RPMI8226 (cell line): Measurements from ENCODE around the gene SLC44A2.

Source experiments
- DNase-seq: peaks from one replicate; pipeline ENCODE4 v3.0.0-alpha.2; 2015

The SLC44A2 gene

GRCh38 chr19:10683582-10683981 is 58.2 kb downstream of the SLC44A2 start:
- no peak for DNase-seq

- DNase-seq: no peak
Observed at GRCh38 chr19:10685210-10685609, 59.9 kb downstream of the SLC44A2 start.

DNA sequence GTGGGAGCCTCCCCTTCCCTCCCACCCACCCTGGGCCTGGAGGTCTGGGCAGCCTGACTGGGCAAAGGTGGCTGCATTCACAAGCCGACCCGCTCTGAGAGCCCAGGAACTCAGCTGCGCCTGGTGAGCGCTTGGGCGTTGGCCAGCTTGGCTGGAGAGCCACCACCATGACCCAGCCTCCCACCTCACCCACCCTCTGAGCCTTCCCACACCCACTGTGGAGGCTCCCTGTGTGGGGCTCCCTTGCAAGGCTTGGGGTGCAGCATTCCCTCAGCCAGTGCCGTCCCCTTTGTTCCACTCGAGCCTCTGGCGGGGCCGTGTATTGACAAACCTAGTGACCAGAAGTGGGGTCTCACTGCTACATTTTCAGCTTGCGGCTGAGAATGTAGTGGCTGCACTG is 60.8 kb downstream of the SLC44A2 start:
- DNase-seq: no peak

DNA sequence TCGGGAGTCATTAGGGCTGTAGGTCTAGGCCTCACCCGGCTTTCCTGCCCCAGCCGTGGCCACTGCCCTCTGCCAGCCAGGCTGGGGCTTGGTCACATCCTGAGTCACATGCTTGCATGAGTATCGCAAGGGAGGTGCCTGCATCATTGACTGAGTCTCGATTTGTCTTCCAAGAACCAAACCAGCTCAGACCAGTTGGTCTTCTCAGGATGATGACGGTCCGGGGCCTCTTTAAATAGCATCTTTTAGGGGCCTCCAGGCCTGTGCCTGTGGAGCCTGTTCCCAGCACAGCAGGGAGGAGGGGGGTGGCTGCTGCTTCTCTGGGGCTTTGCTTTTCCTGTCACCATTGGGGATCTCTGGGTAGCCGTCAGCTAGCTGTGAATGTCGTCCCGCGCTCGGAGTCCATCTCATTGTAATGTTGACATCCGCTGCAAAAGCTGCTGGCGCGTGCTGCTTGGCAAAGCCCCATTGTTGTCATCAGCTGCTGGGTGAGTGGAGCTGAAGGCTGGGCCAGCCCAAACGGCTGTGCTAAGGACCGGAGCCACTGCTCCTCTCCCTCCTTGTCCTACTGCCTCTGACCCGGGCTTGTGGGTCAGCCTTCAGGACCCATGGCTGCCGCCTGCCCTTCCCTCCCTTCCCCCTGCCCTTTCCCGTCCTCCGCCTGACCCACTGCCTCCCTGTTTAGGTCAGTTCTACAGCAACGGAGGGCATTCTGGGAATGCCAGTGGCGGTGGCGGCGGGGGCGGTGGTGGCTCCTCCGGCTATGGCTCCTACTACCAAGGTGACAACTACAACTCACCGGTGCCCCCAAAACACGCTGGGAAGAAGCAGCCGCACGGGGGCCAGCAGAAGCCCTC is 61.5 kb downstream of the SLC44A2 start:
- no peak for DNase-seq

DNA sequence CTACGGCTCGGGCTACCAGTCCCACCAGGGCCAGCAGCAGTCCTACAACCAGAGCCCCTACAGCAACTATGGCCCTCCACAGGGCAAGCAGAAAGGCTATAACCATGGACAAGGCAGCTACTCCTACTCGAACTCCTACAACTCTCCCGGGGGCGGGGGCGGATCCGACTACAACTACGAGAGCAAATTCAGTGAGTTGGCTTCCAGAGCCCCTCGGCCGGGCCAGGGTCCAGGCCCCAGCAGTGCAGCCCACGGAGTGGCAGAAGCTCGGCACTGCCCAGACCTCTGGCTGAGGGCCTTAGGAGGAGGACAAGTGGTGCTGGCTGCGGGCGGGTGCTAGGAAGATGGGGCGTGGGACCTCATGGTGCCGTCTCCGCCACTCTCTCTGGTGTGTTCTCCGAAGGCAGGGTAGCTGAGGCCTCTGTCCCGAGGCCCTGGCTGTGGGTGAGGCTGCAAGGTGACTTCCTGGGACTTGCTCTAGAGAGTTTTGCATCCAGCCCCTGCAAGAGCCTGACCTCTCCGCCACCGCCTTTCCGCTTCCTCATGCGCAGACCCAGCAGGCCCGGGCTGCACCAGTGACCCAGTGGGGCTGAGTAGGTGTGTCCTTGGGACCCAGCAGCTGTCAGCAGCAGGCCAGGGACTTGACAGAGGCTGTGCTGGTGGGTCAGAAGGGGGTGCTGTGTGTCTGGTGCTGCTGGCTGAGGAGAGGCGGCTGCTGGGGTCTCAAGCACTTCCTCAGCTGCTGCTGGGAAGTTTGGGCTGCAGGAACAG is 62.4 kb downstream of the SLC44A2 start:
- DNase-seq: no peak

DNA sequence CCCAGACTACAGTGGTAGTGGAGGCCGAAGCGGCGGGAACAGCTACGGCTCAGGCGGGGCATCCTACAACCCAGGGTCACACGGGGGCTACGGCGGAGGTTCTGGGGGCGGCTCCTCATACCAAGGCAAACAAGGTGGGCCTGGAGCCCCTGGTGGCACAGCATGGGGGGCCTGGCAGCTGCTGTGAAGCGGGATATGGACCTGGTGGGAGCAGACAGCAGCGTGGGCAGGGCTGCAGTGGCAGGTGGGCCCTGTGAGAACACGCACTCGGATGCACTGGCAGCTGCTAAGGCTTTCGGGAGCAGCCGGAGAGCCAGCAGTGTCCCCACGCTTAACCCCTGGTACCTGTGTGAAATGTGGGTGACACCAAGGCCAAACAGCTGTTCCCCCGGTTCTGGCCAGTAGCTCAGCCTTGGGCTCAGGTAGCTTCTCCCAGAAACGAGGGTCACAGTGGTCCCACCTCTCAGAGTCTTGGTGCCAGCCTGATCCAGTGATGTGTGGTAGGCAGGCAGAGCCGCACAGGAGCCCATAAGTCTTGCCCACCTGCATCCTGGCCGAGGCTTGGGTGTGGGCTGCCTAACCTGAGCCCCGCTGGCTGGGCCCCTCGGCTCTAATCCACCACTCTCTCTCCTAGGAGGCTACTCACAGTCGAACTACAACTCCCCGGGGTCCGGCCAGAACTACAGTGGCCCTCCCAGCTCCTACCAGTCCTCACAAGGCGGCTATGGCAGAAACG is 63.4 kb downstream of the SLC44A2 start:
- no peak for DNase-seq

DNA sequence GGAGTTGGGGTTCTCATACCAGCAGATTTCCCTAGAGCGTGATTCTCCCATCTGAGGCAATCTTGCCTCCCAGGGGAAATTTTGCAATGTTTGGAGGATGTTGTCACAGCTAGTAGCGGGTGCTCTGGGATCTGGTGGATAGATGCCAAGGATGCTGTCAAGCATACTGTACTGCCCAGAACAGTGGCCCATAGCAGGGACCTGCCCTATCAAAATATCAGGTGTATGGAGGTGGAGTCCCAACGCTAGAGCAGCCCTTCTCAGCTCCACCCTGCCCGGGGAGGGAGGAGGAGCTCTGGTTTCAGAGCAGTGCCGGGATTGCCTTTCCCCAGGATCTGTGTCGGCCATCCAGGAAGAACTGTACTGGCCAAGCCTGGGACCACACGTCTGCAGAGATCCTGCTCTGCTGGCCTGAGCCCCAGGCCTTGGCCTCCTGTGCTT is 65.0 kb downstream of the SLC44A2 start:
- no peak for DNase-seq

DNA sequence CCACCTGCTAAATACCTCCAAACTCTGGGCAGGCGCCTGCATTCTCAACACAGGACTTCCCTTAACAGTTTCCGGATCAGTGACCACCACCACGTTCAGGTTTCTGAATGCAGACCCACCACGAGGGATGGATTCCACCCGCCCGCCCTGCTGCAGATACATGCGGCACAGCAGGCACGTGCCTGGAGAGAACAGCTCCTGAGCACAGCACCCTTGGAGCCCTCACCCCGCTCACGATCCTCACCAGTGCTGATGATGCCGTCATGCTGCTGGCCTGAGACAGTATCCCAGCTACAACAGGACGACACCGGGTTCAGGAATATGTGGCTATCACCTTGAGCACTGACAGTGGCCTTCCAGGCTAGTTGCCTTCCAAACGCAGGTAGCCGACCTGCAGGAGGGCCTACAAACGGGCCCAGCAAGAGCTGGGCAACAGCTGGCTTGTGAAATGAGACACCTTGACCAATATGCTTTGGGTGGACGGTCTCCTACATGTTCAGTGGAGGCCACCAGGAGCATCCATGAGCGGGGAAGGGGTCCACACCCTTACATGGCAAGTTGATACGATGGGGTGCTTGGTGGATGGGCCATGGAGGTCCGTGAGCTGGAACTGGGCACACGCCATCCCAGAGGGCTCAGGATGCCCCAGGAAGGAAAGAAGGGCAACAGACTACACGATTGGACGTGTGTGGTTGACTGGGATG is 66.0 kb downstream of the SLC44A2 start:
- no peak for DNase-seq

- no peak for DNase-seq
Observed at GRCh38 chr19:10691883-10692282, 66.5 kb downstream of the SLC44A2 start.

DNA sequence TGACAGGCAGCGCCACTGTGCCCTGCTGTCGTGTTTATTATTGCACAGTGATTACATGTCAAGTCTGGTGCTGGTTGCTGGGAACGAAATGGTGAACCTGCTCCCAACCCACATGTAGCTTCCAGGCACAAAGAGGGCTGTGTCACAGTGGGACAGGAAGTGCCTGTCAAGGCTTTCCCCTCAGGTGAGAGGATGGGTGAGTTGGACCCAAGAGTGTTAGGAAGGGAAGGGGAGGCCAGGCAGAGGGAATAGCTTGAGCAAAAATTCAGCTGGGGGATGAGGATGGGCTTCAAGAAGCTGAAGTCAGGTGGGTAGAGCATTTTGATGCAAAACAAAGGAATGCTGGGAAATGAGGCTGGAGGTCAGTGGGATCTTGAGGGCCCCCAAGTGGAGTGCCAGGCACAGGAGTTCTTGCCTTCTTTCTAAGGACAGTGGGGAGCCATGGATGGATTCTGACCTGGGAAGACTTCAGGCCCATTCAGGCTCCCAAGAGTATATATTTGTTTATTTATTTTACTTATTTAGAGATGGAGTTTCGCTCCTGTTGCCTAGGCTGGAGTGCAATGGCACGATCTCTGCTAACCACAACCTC is 67.4 kb downstream of the SLC44A2 start:
- no peak for DNase-seq
